ENCODE measurements around the gene S100A4. TPM values are rescaled to one million over a fixed set of nuclear protein-coding genes. Genes with fewer than 3 reads are reported as not detected.
A peak's percentile ranks its signal among the peaks of the same experiment; 100 is the strongest.
"Not testable (repeated sequence)": the region's sequence is repeated elsewhere in the genome, so short reads cannot be mapped to it uniquely, and the experiment has no call there.

Gene S100A4
- 235 TPM for polyA plus RNA-seq (2013, experiment 1 of 2)
- polyA plus RNA-seq (2013, experiment 2 of 2) = 190 TPM

DNA sequence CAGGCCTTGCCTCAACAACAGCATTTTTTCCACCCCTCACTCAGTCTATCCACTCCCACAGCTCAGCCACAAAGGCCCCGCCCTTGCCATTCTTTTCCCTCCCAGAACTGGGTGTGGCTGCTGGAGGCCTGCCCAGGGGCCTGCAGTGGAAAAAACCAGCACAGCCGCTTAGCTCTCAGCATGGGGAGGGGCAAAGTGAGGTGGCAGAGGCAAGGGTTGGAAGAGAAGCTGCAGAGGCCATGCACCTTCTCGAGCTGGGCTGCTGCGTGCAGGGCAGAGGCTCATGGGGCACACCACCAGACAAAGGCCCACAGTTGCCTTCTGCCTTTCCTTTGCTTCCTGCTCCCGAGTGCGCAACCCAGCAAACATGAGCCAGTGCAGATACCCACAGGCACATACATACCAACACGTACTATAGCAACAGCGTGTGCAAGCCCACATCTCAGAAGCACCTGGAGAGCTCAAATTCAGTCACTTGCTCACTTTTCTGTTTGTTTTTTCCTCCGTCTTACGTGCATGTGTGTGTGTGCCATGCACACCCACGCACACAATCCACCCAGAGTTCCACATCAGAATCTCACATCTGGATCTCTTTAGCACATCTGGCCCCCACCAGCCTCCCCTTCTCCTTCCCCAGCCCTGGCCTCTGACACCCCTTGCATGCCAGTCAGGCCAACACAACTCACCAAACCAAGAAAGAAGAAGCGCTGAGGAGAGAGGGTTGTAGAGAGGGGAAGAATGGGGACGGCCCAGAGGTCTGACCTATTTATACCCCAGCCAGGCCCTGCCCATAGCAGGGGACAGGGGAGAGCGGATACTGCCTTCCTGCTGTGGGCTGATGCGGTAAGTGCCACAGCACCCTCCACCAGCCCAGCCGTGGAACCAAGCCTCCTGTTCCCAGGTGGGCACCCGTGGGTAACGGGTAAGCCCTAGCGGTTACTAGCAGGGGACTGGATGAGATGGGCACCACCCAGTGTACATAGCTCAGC, at the start of gene S100A4:
Gene S100A4 (minus strand): TSS at position 740 of the 989 bp plus-strand sequence. CDS start 1,012 bp downstream, outside the sequence.
- Histone ChIP-seq H3K4me1 (ENCODE audit: control insufficient read depth, insufficient read depth, low read length, poor library complexity, severe bottlenecking) (peaks cover 86% of the 10 kb centered on the region), H3K4me3 (ENCODE audit: extremely low read depth, insufficient read depth, low read length, poor library complexity, severe bottlenecking) (peak within 1 kb of the TSS; percentile 20), H3K36me3 (ENCODE audit: control insufficient read depth, insufficient read depth, low read length) (peaks cover 10% of the 10 kb centered on the region), H3K9me3 (ENCODE audit: control insufficient read depth, low read length) (no peaks in the 10 kb centered on the region), H3K27ac (ENCODE audit: low read depth, low read length, severe bottlenecking) (peak within 1 kb of the TSS; percentile 79)
- WGBS, 2 experiments (ENCODE audit: insufficient coverage in 2 of 2) = 71 to 73% methylated on average over 13 to 14 of the region's 19 CpGs

- H3K4me1 ChIP-seq (ENCODE audit: control insufficient read depth, insufficient read depth, low read length, poor library complexity, severe bottlenecking) = no peaks in the 10 kb centered on the region
- no peak overlapping the region for H3K27ac ChIP-seq (ENCODE audit: low read depth, low read length, severe bottlenecking)
- no peak overlapping the region for H3K4me3 ChIP-seq (ENCODE audit: extremely low read depth, insufficient read depth, low read length, poor library complexity, severe bottlenecking)
- no peaks in the 10 kb centered on the region for H3K36me3 ChIP-seq (ENCODE audit: control insufficient read depth, insufficient read depth, low read length)
- WGBS, 2 experiments (ENCODE audit: insufficient coverage in 2 of 2) = no CpG with 5 or more reads among the region's 4 CpGs
- no peaks in the 10 kb centered on the region for H3K9me3 ChIP-seq (ENCODE audit: control insufficient read depth, low read length)
Observed at GRCh38 chr1:153592748-153593147, 47.1 kb upstream of the S100A4 start.

DNA sequence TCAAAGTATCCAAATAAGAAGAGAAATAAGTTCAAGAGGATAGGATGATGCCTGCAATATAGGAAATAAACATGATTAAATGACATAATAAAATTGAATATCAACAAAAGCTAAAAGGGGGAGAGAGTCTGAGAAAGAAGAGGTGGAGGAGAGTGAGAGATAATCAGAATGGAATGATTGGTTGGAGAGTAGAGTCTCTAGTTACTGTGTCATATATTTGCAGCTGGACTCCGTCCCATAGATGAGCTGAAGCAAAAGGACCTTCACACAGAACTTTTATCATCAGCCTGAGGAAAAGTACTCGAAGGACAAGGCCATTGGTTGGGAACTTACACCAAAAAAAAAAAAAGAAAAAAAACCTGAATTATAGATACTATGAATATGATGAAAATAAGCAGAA, 42.9 kb upstream of the S100A4 start:
- Histone ChIP-seq H3K4me1 (ENCODE audit: control insufficient read depth, insufficient read depth, low read length, poor library complexity, severe bottlenecking) (peaks cover 3% of the 10 kb centered on the region), H3K36me3 (ENCODE audit: control insufficient read depth, insufficient read depth, low read length) (no peaks in the 10 kb centered on the region), H3K9me3 (ENCODE audit: control insufficient read depth, low read length) (no peaks in the 10 kb centered on the region), H3K4me3 (ENCODE audit: extremely low read depth, insufficient read depth, low read length, poor library complexity, severe bottlenecking) (no peak overlapping the region), H3K27ac (ENCODE audit: low read depth, low read length, severe bottlenecking) (no peak overlapping the region)
- WGBS, 2 experiments (ENCODE audit: insufficient coverage in 2 of 2) = no CpG with 5 or more reads among the region's 2 CpGs

DNA sequence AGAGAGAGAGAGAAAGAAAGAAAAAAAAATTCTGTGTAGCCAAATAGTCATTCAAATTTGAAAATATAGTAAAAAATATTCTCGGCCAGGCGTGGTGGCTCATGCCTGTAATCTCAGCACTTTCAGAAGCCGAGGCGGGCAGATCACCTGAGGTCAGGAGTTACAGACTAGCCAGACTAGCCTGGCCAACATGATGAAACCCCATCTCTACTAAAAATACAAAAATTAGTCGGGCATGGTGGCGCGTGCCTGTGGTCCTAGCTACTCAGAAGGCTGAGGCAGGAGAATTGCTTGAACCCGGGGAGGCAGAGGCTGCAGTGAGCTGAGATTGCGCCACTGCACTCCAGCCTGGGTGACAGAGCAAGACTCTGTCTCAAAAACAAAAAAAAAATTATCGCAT, 42.4 kb upstream of the S100A4 start:
- 87 to 96% methylated on average over 7 of the region's 10 CpGs for WGBS, 2 experiments (ENCODE audit: insufficient coverage in 2 of 2)
- H3K36me3 ChIP-seq (ENCODE audit: control insufficient read depth, insufficient read depth, low read length); H3K9me3 ChIP-seq (ENCODE audit: control insufficient read depth, low read length); H3K4me3 ChIP-seq (ENCODE audit: extremely low read depth, insufficient read depth, low read length, poor library complexity, severe bottlenecking); H3K4me1 ChIP-seq (ENCODE audit: control insufficient read depth, insufficient read depth, low read length, poor library complexity, severe bottlenecking); H3K27ac ChIP-seq (ENCODE audit: low read depth, low read length, severe bottlenecking): not testable (repeated sequence)

- Histone ChIP-seq H3K4me3 (ENCODE audit: extremely low read depth, insufficient read depth, low read length, poor library complexity, severe bottlenecking) (no peak overlapping the region), H3K27ac (ENCODE audit: low read depth, low read length, severe bottlenecking) (no peak overlapping the region), H3K9me3 (ENCODE audit: control insufficient read depth, low read length) (no peaks in the 10 kb centered on the region), H3K4me1 (ENCODE audit: control insufficient read depth, insufficient read depth, low read length, poor library complexity, severe bottlenecking) (peaks cover 3% of the 10 kb centered on the region), H3K36me3 (ENCODE audit: control insufficient read depth, insufficient read depth, low read length) (no peaks in the 10 kb centered on the region)
- 87% methylated on average over 3 to 4 of the region's 5 CpGs for WGBS, 2 experiments (ENCODE audit: insufficient coverage in 2 of 2)
Observed at GRCh38 chr1:153587314-153587713, 41.7 kb upstream of the S100A4 start.

- Histone ChIP-seq H3K36me3 (ENCODE audit: control insufficient read depth, insufficient read depth, low read length) (no peaks in the 10 kb centered on the region), H3K4me3 (ENCODE audit: extremely low read depth, insufficient read depth, low read length, poor library complexity, severe bottlenecking) (no peak overlapping the region), H3K9me3 (ENCODE audit: control insufficient read depth, low read length) (no peaks in the 10 kb centered on the region), H3K27ac (ENCODE audit: low read depth, low read length, severe bottlenecking) (no peak overlapping the region), H3K4me1 (ENCODE audit: control insufficient read depth, insufficient read depth, low read length, poor library complexity, severe bottlenecking) (peaks cover 3% of the 10 kb centered on the region)
- WGBS, 2 experiments (ENCODE audit: insufficient coverage in 2 of 2) = no CpG with 5 or more reads among the region's 1 CpG
Observed at GRCh38 chr1:153586347-153586746, 40.7 kb upstream of the S100A4 start.

- H3K4me3 ChIP-seq (ENCODE audit: extremely low read depth, insufficient read depth, low read length, poor library complexity, severe bottlenecking) = no peak overlapping the region
- 88 to 100% methylated on average over 1 of the region's 1 CpG for WGBS, 2 experiments (ENCODE audit: insufficient coverage in 2 of 2)
- peaks cover 3% of the 10 kb centered on the region for H3K4me1 ChIP-seq (ENCODE audit: control insufficient read depth, insufficient read depth, low read length, poor library complexity, severe bottlenecking)
- no peaks in the 10 kb centered on the region for H3K36me3 ChIP-seq (ENCODE audit: control insufficient read depth, insufficient read depth, low read length)
- no peak overlapping the region for H3K27ac ChIP-seq (ENCODE audit: low read depth, low read length, severe bottlenecking)
- H3K9me3 ChIP-seq (ENCODE audit: control insufficient read depth, low read length) = no peaks in the 10 kb centered on the region
Observed at GRCh38 chr1:153585006-153585405, 39.4 kb upstream of the S100A4 start.

- H3K27ac ChIP-seq (ENCODE audit: low read depth, low read length, severe bottlenecking) = no peak overlapping the region
- no peaks in the 10 kb centered on the region for H3K36me3 ChIP-seq (ENCODE audit: control insufficient read depth, insufficient read depth, low read length)
- no peak overlapping the region for H3K4me3 ChIP-seq (ENCODE audit: extremely low read depth, insufficient read depth, low read length, poor library complexity, severe bottlenecking)
- peaks cover 8% of the 10 kb centered on the region for H3K4me1 ChIP-seq (ENCODE audit: control insufficient read depth, insufficient read depth, low read length, poor library complexity, severe bottlenecking)
- WGBS, 2 experiments (ENCODE audit: insufficient coverage in 2 of 2) = 83 to 92% methylated on average over 2 of the region's 2 CpGs
- H3K9me3 ChIP-seq (ENCODE audit: control insufficient read depth, low read length) = no peaks in the 10 kb centered on the region
Observed at GRCh38 chr1:153583976-153584375, 38.4 kb upstream of the S100A4 start.

DNA sequence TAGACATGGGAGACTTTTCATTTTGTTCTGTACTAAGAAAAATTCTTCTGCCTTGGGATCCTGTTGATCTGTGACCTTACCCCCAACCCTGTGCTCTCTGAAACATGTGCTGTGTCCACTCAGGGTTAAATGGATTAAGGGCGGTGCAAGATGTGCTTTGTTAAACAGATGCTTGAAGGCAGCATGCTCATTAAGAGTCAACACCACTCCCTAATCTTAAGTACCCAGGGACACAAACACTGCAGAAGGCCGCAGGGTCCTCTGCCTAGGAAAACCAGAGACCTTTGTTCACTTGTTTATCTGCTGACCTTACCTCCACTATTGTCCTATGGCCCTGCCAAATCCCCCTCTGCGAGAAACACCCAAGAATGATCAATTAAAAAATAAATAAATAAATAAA, 37.9 kb upstream of the S100A4 start:
- H3K4me1 ChIP-seq (ENCODE audit: control insufficient read depth, insufficient read depth, low read length, poor library complexity, severe bottlenecking) = peaks cover 12% of the 10 kb centered on the region
- H3K4me3 ChIP-seq (ENCODE audit: extremely low read depth, insufficient read depth, low read length, poor library complexity, severe bottlenecking); H3K9me3 ChIP-seq (ENCODE audit: control insufficient read depth, low read length); H3K27ac ChIP-seq (ENCODE audit: low read depth, low read length, severe bottlenecking); H3K36me3 ChIP-seq (ENCODE audit: control insufficient read depth, insufficient read depth, low read length): not testable (repeated sequence)
- WGBS, 2 experiments (ENCODE audit: insufficient coverage in 2 of 2) = no CpG with 5 or more reads among the region's 3 CpGs

DNA sequence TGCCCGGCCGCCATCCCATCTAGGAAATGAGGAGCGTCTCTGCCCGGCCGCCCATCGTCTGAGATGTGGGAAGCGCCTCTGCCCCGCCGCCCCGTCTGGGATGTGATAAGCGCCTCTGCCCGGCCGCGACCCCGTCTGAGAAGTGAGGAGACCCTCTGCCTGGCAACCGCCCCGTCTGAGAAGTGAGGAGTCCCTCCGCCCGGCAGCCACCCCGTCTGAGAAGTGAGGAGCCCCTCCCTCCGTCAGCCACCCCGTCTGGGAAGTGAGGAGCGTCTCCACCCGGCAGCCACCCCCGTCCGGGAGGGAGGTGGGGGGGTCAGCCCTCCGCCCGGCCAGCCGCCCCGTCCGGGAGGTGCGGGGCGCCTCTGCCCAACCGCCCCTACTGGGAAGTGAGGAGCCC, 37.2 kb upstream of the S100A4 start:
- peaks cover 19% of the 10 kb centered on the region for H3K4me1 ChIP-seq (ENCODE audit: control insufficient read depth, insufficient read depth, low read length, poor library complexity, severe bottlenecking)
- not testable (repeated sequence) for H3K4me3 ChIP-seq (ENCODE audit: extremely low read depth, insufficient read depth, low read length, poor library complexity, severe bottlenecking); H3K27ac ChIP-seq (ENCODE audit: low read depth, low read length, severe bottlenecking); H3K9me3 ChIP-seq (ENCODE audit: control insufficient read depth, low read length); H3K36me3 ChIP-seq (ENCODE audit: control insufficient read depth, insufficient read depth, low read length)
- 97% methylated on average over 27 of the region's 34 CpGs; no CpG with 5 or more reads in 1 of the 2 experiments for WGBS, 2 experiments (ENCODE audit: insufficient coverage in 2 of 2)

DNA sequence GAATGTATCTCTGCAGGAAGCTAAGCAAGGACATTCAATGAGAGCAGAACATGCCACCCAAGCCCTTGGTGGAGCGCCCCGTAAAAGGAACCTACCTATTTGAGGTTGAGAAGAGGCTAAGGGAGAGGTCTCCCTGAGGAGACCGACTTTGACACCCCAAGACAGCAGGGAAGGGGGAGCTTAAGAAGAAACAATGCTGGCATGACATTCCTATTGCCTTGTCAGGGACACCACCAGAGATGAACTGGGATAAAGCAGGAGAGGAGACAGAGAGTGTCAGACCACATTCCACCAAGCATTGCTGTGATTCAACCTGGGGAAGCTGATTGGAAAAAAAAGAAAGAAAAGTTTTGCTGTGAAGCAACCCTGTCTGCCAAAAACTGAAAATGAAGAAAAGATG, 33.3 kb upstream of the S100A4 start:
- no peaks in the 10 kb centered on the region for H3K9me3 ChIP-seq (ENCODE audit: control insufficient read depth, low read length)
- WGBS, 2 experiments (ENCODE audit: insufficient coverage in 2 of 2) = 75 to 82% methylated on average over 3 of the region's 3 CpGs
- peaks cover 21% of the 10 kb centered on the region for H3K4me1 ChIP-seq (ENCODE audit: control insufficient read depth, insufficient read depth, low read length, poor library complexity, severe bottlenecking)
- no peak overlapping the region for H3K4me3 ChIP-seq (ENCODE audit: extremely low read depth, insufficient read depth, low read length, poor library complexity, severe bottlenecking)
- H3K27ac ChIP-seq (ENCODE audit: low read depth, low read length, severe bottlenecking) = peak overlapping the region; percentile 90
- no peaks in the 10 kb centered on the region for H3K36me3 ChIP-seq (ENCODE audit: control insufficient read depth, insufficient read depth, low read length)
